NCI-H69 (cell line): ENCODE results near the gene UPF1.

ENCODE experiments used
- DNase-seq: peaks from one replicate; lab custom pipeline; 2025; lab: John Stamatoyannopoulos, UW

The UPF1 gene

DNA sequence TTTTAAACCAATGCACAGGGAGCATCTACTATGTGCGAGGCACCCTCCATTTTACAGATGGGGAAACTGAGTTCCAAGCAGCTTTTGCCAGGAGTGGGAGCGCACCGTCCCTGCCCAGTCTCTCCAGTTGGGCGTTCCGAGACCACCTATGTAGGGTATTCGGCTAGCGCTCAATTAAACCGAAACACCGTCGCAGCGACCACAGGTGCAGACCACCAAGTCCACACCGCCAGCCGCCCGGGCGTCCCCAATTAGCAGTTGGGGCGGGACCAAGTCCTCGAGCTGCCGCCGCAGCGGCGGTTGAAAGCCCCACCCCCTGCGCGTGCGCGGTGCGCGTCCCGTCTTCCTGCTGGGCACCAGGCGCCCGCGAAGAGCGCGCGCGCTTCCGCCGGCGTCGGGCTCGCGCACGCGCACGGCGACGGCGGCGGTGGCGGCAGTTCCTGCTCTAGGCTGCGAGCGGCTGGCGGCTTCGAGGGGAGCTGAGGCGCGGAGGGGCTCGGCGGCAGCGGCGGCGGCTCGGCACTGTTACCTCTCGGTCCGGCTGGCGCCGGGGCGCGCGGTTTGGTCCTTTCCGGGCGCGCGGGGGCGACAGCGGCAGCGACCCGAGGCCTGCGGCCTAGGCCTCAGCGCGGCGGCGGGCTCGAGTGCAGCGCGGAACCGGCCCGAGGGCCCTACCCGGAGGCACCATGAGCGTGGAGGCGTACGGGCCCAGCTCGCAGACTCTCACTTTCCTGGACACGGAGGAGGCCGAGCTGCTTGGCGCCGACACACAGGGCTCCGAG, at the start of gene UPF1:
UPF1 (plus strand) TSS at position 436 of the 782 bp plus-strand sequence; CDS start at position 687, 251 bp downstream.
- peak; percentile 98 for DNase-seq

DNA sequence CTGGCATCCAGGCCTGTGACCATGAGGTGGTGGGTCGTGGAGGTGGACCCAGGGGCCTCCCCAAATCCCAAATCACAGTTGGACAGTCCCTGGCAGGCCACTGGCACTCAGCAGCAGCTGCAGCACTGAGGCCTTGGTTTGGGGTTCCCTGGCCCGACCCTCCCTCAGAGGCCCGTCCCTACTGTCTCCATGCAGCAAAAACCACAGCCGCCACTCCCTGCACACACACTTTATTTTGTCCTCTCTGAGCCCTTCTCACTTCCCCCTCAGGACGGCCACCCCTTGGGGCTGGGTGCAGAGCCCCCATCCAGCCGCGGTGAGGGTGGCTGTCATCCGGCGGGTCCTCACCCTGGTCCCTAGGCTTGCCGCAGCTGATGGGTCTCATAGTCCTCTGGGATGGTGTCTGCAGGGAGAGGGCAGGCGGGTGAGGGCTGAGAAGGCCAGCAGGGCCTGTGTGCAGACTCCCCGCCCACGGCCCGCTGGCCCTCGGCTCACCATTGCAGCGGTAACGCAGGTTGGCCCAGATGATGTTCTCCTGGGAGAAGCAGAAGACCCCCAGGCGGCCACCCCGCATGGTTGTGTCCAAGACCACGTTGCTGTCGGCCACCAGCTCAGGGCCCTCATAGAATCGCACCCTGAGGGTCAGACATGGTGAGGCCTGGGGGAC, 49.1 kb upstream of the UPF1 start:
- DNase-seq: no peak

DNA sequence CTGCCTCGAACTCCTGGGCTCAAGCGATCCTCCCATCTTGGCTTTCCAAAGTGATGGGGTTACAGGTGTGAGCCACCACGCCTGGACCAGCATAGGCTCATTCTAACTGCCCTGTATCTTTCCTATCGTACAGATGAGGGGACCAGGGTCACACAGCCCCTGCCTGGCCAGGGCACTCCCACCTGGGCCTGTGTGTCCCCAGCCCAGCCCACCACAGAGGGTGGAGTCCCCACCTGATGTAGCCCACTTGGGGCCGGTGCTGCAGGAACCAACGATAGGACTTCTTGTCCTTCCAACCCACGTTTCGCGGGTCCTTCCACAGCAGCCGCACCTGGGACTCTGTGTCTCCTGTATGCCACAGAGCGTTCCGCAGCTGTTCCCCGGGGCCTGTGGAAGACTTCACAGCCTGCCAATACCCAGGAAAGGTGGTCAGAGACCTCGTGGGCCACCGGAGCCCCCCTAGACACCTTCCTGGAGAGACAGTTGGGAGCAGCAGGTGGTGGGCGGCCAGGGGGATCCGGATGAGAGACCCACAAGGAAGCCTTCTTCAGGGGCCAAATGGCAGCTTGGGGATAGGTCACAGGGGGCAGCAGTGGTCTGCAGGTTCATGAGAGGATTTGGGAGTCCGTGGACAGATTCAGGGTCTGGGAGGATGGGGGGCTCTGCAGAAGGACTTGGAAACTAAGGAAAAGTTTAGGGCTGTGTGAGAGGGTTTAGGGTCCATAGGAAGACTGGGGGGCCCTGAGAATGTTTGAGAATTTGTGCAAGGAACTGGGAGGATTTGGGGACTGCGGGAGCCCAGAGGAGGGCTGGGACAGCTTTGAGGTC, 47.6 kb upstream of the UPF1 start:
- no peak for DNase-seq

DNA sequence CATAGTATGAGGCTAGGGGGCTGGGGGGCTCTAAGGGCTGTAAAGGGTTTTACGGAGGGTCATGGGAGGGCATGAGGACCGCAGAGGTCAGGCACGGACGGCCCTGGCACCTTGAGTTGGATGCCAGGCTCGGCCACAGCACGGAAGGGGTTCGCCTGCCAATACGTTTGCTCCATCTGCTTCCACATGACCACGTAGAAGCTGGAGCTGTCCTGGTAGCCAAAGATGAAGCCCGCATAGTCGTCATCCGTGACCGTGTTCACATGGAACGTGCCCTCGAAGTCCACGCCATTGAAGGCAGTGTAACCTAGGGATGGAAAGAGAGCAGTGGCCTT, 47.0 kb upstream of the UPF1 start:
- DNase-seq: no peak

DNA sequence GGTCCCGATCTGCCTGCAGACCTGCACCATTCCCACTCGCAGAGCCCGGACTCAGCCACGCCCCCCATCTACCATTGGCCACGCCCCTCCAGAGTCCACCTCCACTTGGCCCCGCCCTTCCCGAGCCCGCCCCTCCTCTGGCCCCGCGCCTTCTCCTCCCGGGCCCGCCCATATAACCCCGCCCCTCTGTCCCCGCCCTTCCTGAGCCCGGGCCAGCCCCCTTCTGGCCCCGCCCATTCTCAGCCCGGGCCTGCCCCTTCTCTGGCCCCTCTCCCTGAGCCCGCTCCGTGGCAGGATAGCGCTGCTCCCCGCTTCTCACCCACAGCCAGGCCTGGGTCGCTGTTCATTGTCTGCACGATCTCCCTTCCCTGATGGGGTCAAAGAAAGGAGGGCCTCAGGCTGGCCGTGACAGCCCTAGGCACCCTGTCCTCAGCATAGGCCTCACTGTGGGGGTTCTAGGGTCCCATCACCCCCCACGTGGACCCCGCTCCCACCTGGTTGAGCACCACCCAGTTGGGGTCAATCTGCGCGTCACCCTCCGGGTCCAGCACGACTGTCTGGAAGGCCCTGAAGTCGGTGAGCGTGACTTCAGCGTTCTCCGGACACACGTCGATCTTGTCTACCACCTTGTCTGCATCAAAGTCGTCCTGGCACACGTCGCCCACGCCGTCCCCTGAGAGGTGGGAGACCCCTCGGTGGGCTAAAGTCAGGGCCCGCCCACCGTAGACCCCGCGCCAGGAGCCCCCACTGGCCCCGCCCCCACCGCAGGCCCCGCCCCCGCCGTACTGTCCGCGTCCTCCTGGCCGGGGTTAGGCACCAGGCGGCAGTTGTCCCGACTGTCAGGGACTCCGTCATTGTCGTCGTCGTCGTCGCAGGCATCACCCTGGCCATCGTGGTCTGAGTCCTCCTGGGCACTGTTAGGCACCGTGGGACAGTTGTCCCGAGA, 46.3 kb upstream of the UPF1 start:
- DNase-seq: peak; percentile 75

DNA sequence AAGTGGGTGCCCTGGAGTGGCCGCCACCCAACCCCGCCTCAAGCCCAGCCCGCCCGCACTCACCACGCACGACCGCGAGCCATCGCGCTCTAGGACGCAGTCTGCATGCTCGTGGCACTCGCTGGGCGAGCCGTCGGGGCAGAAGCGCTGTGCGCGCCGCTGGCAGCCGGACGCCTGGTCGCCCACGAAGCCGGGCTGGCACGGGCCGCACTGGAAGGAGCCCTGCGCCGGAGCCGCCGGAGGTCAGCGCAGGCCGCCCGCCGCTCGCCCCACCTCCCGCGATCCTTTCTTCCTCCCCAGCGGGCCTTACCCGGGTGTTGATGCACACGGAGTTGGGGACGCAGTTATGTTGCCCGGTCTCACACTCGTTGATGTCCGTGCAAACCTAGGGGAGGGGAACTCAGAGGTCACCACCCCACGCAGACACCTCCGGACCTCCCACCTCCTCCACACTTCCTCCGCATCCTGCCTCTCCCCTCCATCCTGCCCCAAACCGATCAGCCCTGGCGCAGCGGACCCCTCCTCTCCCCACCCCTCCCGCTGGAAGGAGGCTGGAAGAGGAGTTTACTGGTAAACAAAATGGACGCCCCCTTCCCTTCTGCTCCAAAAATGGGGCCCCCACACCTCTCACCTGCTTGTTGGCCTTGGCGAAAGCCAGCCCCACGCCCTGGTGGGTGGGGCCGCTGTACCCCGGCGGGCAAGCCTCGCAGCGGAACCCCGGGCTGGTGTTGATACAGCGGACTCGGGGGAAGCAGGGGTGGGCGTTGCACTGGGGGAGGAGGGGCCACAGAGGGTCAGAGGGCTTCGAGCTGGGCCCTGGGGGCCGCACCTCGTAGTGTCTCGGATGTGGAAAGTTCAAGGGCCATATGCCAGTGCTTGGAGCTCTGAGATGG, 43.0 kb upstream of the UPF1 start:
- DNase-seq: no peak

DNA sequence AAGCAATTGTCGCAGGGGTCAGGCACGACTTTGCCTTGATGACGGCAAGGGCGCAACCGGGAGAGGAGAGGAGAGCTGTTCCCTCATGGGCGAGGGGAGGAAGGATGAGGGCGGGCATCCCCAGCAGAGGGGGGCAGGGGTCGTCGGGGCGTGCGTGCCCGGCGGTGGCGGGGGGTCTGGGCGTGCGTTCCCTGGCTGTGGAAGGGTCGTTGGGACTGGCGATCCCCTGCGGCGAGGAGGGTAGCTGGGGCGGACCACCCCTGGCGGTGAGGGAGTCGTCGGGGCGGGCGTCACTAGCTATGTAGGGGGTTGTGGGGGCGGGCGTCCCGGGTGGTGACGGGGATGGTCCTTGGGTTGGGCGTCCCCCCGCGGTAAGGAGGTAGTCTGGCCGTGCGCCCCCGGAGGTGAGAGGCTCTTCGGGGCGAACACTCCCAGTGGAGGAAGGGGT, 42.3 kb upstream of the UPF1 start:
- DNase-seq: no peak

DNA sequence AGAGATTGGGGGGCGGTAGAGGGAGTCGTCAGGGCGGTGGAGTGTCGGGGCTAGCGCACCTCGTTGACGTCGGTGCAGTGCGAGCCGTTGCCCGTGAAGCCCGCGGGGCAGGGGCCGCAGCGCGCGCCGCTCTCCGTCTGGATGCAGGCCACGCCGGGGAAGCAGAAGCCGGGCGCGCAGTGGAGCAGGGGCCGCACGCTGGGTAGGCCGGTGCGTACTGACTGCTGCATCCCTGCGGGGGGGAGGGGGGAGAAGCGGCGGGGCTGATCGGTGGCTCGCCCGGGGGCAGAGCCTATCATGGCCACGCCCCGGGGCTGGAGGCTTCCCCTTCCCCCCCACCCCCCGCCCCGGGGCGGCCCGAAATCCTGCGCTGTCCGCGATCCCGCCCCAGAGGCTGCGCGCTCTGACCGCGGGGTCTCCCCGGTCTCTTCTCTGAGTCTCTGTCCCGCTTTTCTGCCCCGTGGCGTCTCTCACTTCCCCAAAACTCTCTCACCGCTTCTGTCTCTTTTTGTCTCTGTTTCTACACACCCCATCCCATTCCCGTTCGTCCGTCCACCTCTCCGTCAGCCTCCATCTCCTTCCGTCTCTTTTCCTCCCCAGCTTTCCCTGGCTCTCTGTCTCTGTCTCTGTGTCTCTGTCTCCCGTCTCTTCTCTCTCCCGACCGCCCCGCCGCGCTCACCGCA, 41.7 kb upstream of the UPF1 start:
- DNase-seq: peak; percentile 82

DNA sequence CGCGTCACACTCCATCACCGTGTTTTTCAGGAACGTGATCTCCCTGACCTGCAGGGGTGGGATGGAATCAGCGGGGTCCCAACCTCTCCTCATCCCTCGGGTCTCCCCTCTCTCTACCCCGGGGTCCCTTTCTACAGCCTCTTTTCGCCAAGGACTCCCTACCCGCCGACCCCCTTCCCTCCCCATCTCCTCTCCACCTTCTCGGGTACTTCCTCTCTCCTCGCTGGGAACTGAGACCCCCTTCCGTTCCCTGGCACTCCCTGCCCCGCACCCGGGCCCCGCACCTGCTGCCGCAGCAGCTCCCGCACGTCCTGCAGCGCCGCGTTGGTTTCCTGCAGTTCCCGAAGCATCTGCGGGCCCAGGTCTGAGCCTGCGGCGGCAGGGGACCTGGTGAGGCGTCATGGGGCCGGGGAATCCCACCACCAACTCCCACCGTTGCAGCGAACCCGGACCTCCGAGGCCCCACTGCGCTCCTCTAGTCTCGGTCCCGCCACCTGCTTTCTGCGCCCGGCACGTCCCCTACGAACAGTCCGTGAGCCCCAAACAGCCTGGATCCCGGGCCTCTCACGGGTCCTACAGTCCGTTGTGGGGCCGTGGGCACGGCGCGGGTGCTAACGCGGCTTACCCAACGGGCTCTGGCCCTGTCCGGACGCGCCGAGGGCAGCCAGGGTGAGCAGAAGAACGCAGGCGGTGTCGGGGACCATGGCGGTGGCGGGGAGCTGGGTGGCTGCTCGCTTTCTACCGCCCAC, 41.0 kb upstream of the UPF1 start, which contains the start of gene COMP:
COMP (minus strand) TSS at position 740 of the 749 bp plus-strand sequence; CDS start at position 704, 36 bp downstream.
- DNase-seq: no peak

DNA sequence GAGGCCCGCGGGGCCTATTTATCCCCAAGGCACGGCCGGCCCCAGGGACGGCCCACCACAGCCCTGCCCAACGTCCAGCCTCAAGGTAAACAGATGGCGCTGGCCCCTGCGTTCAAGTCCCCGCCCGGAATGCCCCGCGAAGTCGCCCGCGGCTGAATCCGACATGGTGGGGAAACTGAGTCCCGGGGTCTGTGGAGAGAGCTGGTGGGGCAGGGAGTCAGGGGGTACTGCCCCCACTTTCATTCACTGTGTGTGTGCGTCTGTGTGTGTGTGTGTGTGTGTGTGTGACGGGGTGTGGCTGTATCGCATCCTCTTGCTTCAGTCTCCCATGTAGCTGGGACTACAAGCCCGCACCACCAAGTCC, 40.5 kb upstream of the UPF1 start:
- DNase-seq: no peak

DNA sequence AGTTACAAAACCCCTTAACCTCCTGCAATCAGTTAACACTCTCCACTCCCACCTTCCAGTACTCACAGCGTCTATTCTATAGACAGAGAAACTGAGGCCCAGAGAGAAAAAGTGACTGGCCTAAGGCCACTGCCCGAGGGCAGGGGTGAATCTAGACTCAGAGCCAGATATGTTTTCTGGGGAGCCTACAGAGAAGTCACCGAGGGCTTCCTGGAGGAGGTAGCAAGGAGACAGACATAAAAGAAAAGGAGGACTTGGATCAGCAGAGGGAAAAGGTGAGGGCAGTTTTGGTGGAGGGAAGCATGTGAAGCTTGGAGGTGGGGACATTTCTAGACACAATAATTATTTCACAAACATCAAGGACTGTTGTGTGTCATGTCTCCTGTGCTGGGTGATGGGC, 39.1 kb upstream of the UPF1 start:
- DNase-seq: no peak

DNA sequence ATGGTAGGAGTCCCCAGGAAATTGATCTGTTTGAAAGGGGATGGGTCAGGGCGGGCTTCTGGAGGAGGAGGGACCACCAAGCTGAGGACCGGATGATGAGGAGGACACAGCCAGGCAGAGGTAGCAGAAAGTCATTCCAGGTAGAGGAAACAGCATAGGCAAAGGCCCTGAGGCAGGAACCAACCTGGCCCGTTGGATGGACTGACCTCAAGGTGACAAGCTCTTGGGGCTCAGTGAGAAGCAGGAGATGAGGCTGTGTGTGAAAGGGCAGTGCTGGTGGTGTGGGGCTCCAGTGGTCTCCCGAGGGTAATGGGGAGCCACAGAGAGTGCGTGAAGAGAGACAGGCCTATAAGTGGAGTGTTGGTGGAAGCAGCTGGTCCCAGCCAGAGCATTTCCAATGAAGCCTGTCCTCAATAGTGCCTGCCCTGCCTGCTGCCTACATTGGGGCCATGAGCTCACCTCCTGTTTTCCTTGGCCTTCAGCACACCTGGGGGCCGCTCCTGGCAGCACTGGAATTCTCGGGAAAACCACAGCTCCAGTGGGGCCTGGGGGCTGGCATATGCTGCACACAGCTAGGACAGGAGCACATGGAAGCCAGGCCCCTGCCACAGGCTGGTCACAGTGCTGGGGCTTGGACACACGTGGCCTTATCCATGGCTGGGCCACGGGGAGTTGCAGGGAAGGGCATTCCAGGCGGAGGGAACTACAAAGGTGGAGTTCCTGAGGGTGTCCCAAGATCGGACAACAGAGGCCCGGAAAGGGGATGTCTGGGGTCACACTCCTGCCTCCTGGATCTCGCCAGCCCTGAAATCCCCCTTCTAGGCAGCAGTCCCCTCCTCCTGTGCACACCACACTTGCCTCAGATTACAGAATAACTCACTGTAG, 38.4 kb upstream of the UPF1 start:
- no peak for DNase-seq

DNA sequence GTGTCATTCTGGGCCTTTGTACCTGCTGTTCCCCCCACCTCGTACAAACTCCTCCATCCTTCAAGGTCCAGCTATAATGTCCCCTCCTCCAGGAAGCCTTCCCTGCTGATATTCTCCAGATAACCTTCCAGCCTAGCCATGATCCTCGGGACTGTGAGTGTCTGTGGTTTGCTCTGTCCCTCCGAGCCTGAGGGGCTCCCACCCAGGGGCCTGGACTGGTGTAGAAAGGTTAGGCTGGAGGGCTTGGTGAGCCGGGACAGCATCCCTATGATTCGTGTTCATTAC, 37.8 kb upstream of the UPF1 start:
- no peak for DNase-seq

DNA sequence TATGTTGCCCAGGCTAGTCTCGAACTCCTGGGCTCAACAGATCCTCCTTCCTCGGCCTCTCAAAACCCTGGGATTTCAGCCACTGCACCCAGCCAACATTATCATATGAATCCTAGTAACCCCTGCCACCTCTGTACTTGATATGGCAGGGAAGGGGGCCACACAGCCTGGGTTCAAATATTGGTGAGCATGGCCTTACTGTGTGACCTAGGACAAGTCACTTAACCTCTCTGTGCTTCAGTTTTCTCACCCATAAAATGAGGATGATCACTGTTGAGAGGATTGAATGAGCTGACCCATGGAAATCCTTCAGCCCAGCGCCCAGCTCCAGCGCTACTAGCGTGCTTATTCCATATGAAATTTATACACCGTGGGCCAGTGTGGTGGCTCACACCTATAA, 37.1 kb upstream of the UPF1 start:
- no peak for DNase-seq

DNA sequence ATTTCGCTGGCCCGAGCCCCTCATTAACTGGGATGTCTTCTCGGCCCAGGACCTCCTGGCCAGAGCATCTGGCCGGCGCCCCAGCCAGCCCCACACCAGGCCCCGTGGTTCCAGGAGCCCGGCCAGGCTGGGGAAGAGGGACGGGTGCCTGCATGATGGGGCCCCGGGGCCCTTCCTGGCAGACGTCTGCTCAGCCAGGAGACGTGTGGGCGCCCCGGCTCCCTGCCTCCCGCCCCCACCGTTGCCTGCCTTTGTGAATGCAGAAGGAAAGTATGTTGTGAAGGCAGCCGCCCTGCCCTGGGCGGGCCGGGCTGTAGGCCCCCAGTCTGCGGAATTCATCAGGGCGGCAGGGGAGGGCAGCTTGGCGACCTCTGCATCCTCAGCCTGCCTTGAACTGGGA, 36.2 kb upstream of the UPF1 start:
- no peak for DNase-seq

DNA sequence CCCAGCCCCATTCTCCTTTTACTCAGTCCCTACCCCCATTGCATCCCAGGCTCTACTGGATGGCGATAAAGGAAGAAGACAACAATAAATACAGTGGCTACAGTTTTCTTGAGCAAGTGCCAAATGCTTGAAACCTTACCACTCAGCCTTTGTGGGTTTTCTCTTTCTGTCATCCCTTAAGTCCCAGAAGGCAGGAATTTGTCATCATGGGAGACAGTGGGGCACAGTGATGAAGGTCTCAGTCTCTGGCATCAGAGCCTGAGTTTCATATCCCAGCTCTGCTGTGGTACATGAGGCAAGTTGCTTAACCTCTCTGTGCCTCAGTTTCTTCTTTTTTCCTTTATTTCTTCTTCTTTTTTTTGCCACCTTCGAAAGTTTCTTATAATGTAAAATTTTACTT, 35.5 kb upstream of the UPF1 start:
- DNase-seq: no peak

DNA sequence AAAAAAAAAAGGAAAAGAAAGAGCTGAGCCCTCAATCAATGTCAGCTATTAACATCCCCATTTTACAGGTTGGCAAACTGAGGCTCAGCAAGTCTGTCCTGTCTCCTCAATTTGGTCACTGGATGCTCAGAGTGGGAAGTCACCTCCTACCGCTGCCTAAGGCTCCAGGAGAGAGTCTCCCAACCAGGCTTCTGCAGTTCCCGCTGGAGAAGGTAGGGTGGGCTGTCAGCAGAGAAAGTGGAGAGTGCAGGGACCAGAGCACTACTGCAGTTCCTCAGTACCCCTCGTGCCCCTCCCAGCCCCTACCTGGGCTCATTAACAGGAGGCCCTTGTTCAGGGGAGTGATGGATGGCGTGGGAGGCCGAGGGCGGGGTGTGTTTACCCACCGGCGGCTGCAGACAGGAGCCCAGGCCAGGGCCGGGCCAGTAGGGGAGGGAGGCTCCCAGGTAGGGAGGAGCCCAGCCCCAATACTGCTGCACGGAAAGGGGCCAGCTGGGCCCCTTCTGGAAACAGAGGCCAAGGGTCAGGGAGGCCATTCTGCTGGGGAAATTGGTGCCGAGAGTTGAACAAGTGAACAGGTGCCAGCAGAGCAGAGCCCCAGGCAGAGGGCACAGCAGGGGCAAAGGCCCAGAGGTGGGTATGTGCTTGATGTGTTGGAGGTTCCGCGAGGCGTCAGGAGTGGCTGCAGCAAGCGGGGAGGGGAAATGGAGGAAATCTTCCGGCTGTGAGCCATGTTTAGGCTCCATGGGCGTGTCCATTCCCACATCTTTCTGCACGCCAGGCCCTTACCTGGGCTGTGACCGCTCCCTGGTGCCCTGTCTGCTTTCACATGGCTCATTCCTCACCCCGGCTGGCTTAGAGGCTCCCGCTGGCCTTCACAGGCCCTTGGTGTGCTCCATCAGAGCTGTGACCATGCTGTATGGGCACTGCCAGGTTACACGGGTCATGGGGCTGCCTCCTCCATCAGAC, 33.1 kb upstream of the UPF1 start:
- DNase-seq: peak; percentile 85
